Measurements from ENCODE around the gene MRPL40. TPM values are rescaled to one million over a fixed set of nuclear protein-coding genes. Genes with fewer than 3 reads are reported as not detected.

Gene MRPL40
- total RNA-seq, 2 experiments from 2014 or later = 39.8 to 40.9 TPM

DNA sequence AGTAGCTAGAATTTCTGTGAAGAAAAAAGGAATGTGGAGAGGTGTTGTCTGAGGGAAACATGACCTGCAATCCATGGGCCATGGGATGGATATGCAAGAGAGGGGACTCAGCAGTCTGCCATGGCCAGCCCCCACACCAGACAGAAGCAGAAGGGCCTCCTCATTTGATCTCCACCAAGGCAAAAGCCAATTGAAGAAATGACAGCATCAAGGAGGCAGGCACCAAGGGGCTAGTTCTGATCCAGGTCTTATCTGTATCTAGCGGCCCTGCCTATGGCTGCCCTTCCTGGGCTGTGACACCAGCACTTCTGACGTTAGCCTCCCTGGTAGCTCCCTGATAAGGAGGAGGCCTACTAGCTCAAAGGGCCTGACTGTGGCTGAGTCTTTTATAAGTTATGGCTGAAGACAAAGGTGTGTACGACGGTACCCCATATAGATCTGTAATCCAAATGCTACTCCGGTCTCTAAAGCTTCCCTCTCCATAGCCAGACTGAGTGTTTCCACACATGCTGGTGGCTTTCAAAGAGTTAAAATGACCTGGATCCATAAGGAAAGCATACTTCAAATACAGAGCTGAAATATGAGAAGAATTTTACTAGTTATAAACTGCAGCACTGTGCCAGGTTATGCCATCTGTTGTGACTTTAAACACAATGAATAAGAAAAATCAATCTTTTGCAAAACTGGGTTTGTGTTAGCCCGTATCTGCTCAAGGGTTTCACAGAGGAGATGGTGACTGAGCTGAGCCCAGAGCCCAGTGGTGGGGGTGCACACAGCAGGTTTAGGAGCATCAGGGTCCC is 35.2 kb upstream of the MRPL40 start:
- no peak for ATAC-seq
- Mint-ChIP-seq H3K27ac (no peak overlapping the region), H3K4me1 (ENCODE audit: low read depth) (no peaks in the 10 kb centered on the region), H3K36me3 (ENCODE audit: low read depth) (peaks cover 26% of the 10 kb centered on the region), H3K4me3 (no peak overlapping the region), H3K27me3 (no peaks in the 10 kb centered on the region), H3K9me3 (no peaks in the 10 kb centered on the region)
- ChIA-PET CTCF (interaction anchor here (1.4 kb wide), 1 partner anchor 218 kb away, joined by 3 read pairs; the partner anchor contains the start of gene SLC25A1), POLR2A (no interaction called here)
- intact Hi-C loops (cut with micrococcal nuclease) = no loop called here
- TF ChIP-seq, protein P1, sequence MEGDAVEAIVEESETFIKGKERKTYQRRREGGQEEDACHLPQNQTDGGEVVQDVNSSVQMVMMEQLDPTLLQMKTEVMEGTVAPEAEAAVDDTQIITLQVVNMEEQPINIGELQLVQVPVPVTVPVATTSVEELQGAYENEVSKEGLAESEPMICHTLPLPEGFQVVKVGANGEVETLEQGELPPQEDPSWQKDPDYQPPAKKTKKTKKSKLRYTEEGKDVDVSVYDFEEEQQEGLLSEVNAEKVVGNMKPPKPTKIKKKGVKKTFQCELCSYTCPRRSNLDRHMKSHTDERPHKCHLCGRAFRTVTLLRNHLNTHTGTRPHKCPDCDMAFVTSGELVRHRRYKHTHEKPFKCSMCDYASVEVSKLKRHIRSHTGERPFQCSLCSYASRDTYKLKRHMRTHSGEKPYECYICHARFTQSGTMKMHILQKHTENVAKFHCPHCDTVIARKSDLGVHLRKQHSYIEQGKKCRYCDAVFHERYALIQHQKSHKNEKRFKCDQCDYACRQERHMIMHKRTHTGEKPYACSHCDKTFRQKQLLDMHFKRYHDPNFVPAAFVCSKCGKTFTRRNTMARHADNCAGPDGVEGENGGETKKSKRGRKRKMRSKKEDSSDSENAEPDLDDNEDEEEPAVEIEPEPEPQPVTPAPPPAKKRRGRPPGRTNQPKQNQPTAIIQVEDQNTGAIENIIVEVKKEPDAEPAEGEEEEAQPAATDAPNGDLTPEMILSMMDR (IDR thresholded peaks at IDR 0.05) = no peak
- no peak for DNase-seq

DNA sequence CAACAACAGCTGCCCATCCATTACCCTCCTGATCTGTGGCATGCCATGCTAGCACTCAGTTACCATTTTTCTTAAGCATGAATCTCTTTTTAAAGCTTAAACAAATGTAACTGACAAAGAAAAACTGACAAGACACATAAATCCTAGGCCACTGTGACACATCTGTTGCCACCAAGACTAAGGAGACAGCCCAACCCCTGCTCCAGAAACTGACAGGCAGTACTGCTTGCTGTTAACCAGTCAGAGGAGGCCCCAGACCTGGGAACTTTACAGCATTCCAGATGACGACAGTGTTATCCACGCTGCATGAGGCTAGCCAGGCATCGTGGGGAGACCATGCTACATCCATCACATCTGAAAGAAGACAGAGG is 34.6 kb upstream of the MRPL40 start:
- no peak for DNase-seq
- TF ChIP-seq, protein P1 (IDR thresholded peaks at IDR 0.05) = no peak
- POLR2A ChIA-PET = no interaction called here
- no peak for ATAC-seq
- CTCF ChIA-PET = no interaction called here
- no peaks in the 10 kb centered on the region for H3K27me3 Mint-ChIP-seq
- H3K4me3 Mint-ChIP-seq = no peak overlapping the region
- H3K36me3 Mint-ChIP-seq (ENCODE audit: low read depth) = peaks cover 23% of the 10 kb centered on the region
- intact Hi-C loops (cut with micrococcal nuclease) = no loop called here
- no peak overlapping the region for H3K27ac Mint-ChIP-seq
- no peaks in the 10 kb centered on the region for H3K4me1 Mint-ChIP-seq (ENCODE audit: low read depth)
- H3K9me3 Mint-ChIP-seq = no peaks in the 10 kb centered on the region

DNA sequence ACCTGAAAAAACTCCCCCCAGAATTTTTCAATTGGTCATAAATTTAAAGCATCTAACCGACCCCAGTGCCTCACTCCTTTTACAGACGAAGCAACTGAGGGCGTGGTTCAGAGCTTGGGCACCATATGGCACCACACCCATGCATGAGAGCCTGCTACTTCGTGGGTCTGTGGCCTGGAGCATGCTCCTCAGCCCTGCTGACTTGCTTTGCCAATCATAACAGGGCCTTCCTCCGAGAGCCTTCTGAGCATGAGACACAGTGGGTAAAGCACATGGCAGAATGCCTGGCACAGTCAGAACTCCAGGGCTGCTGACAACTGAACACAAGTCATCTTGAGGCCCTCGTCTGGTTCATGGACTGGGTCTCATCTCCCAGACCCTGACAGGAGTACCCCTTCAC is 34.1 kb upstream of the MRPL40 start:
- no peaks in the 10 kb centered on the region for H3K9me3 Mint-ChIP-seq
- ChIA-PET POLR2A (no interaction called here), CTCF (no interaction called here)
- no peak overlapping the region for H3K27ac Mint-ChIP-seq
- H3K27me3 Mint-ChIP-seq = no peaks in the 10 kb centered on the region
- intact Hi-C loops (cut with micrococcal nuclease) = no loop called here
- H3K4me1 Mint-ChIP-seq (ENCODE audit: low read depth) = no peaks in the 10 kb centered on the region
- peaks cover 20% of the 10 kb centered on the region for H3K36me3 Mint-ChIP-seq (ENCODE audit: low read depth)
- TF ChIP-seq, protein P1 (IDR thresholded peaks at IDR 0.05) = no peak
- no peak overlapping the region for H3K4me3 Mint-ChIP-seq
- no peak for ATAC-seq
- no peak for DNase-seq

DNA sequence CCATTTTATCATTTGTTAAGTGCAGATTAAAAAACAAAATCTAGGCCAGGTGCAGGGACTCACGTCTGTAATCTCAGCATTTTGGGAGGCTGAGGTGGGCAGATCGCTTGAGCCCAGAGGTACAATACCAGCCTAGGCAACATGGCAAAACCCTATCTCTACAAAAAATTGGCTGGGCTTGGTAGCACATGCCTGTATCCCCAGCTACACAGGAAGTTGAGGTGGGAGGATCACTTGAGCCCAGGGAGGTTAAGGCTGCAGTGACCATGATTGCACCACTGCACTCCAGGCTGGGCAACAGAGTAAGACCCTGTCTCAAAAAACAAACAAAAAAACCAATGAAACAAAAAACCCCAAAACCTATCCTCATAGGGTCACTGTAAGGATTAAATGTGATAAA is 33.7 kb upstream of the MRPL40 start:
- H3K4me1 Mint-ChIP-seq (ENCODE audit: low read depth) = no peaks in the 10 kb centered on the region
- intact Hi-C loops (cut with micrococcal nuclease) = no loop called here
- peaks cover 20% of the 10 kb centered on the region for H3K36me3 Mint-ChIP-seq (ENCODE audit: low read depth)
- ChIA-PET CTCF (no interaction called here), POLR2A (no interaction called here)
- H3K4me3 Mint-ChIP-seq = no peak overlapping the region
- H3K27me3 Mint-ChIP-seq = no peaks in the 10 kb centered on the region
- no peak overlapping the region for H3K27ac Mint-ChIP-seq
- TF ChIP-seq, protein P1 (IDR thresholded peaks at IDR 0.05) = no peak
- H3K9me3 Mint-ChIP-seq = no peaks in the 10 kb centered on the region
- DNase-seq (no peak), ATAC-seq (no peak)

DNA sequence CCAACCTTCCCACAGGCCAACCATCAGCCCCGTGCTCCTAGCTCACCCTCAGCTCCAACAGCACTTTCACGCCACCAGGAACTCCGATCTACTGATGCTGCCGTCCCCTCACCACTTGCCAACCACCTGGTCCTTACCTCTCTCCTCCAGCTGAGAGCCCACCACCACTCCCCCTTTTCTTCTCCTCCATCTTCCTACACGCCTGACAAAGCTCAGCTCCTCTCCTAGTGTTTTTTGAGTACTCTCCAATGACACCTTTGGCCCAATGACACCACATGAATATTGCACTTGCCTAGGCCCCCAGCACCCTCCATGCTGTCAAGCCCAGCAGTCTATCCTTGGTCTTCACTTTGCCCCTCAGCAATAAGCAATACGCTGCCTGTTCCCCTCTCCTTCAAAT is 31.5 kb upstream of the MRPL40 start:
- TF ChIP-seq, protein P1 (IDR thresholded peaks at IDR 0.05) = no peak
- intact Hi-C loops (cut with micrococcal nuclease) = no loop called here
- peaks cover 28% of the 10 kb centered on the region for H3K36me3 Mint-ChIP-seq (ENCODE audit: low read depth)
- no peaks in the 10 kb centered on the region for H3K27me3 Mint-ChIP-seq
- H3K27ac Mint-ChIP-seq = no peak overlapping the region
- ATAC-seq = no peak
- ChIA-PET CTCF (no interaction called here), POLR2A (no interaction called here)
- no peak overlapping the region for H3K4me3 Mint-ChIP-seq
- no peaks in the 10 kb centered on the region for H3K9me3 Mint-ChIP-seq
- DNase-seq = no peak
- no peaks in the 10 kb centered on the region for H3K4me1 Mint-ChIP-seq (ENCODE audit: low read depth)
